ENCODE measurements around the gene LRP1B.
"Not testable (repeated sequence)": the region's sequence is repeated elsewhere in the genome, so short reads cannot be mapped to it uniquely, and the experiment has no call there.

The LRP1B gene

DNA sequence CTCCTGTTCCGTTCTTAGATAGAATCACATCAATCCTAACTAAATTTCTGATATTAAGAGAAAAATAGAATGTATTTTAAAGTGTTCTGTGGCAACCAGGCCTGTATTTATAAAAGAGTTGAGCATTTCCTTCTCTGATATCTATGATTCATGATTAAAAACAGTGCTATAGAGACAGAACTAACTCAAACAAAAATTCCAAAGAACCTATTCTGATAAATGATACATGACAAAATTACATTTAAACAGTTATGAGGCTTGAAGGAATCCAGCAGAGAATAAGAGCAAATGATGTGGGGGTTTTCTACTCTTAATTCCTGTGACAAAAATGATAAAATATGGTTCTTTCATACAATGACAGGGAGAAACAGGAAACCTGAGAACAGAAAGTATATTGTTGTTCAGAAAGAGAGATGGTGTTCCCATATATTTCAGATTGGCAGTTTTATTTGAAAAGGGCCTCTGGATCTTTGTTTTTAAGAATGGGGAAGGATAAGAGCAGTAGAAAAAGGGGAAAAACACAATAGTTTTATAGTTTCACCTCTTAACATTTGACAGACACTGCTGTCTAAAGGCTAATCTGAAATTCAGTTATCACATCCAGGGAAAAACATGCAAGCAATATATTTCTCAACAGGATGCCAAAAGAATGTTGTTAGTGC lies 944.3 kb downstream of the LRP1B start:
- H3K9me3 ChIP-seq (ENCODE audit: control insufficient read depth, low read length), result no peaks in the 10 kb centered on the region
- H3K4me3 ChIP-seq (ENCODE audit: insufficient read depth, low read depth, low read length, poor library complexity, severe bottlenecking), result no peak overlapping the region
- DNase-seq, result no peak
- no peaks in the 10 kb centered on the region for H3K4me1 ChIP-seq (ENCODE audit: control insufficient read depth, insufficient read depth, low read length, poor library complexity, severe bottlenecking)
- H3K27ac ChIP-seq (ENCODE audit: insufficient read depth, low read length, poor library complexity, severe bottlenecking), result no peak overlapping the region
- no peaks in the 10 kb centered on the region for H3K36me3 ChIP-seq (ENCODE audit: control insufficient read depth, insufficient read depth, low read length)
- no peaks in the 10 kb centered on the region for H3K27me3 ChIP-seq (replicated peaks; ENCODE audit: control insufficient read depth, insufficient read depth, low read length, poor library complexity, severe bottlenecking)

DNA sequence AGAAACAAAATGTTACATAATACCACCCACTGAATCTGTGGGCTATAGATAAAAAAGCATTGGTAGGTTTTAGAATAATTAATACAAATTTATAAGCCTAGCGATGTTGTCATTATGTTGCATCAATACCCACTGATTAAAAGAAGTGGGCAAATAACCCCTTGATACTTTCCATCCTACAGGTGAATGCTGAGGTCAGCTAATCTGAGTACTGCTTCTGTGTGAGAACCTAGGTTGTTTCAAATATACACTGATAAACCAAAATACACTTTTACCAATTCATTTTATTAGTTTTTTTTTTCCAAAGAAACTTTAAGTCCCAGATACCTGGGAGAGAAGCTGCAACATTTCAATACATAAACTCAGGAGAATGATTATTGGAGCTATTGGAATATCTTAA lies 948.6 kb downstream of the LRP1B start:
- H3K9me3 ChIP-seq (ENCODE audit: control insufficient read depth, low read length), result no peaks in the 10 kb centered on the region
- DNase-seq, result no peak
- H3K27me3 ChIP-seq (replicated peaks; ENCODE audit: control insufficient read depth, insufficient read depth, low read length, poor library complexity, severe bottlenecking), result no peaks in the 10 kb centered on the region
- no peaks in the 10 kb centered on the region for H3K4me1 ChIP-seq (ENCODE audit: control insufficient read depth, insufficient read depth, low read length, poor library complexity, severe bottlenecking)
- H3K36me3 ChIP-seq (ENCODE audit: control insufficient read depth, insufficient read depth, low read length), result no peaks in the 10 kb centered on the region
- no peak overlapping the region for H3K27ac ChIP-seq (ENCODE audit: insufficient read depth, low read length, poor library complexity, severe bottlenecking)
- no peak overlapping the region for H3K4me3 ChIP-seq (ENCODE audit: insufficient read depth, low read depth, low read length, poor library complexity, severe bottlenecking)

DNA sequence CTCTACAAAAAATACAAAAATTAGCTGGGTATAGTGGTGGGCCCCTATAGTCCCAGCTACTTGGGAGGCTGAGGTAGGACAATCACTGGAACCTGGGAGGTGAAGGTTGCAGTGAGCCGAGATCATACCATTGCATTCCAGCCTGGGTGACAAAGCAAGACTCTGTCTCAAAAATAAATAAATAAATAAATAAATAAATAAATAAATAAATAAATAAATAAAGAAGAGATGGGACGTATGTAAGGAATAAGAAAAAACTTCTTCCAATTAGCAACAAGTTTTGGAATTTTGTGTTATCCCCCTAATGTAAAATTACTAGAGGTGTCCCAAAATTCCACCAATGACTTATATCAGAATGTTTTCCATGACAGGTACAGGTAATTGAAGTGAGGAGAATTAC lies 961.7 kb downstream of the LRP1B start:
- H3K4me3 ChIP-seq (ENCODE audit: insufficient read depth, low read depth, low read length, poor library complexity, severe bottlenecking); H3K9me3 ChIP-seq (ENCODE audit: control insufficient read depth, low read length); H3K27ac ChIP-seq (ENCODE audit: insufficient read depth, low read length, poor library complexity, severe bottlenecking); H3K4me1 ChIP-seq (ENCODE audit: control insufficient read depth, insufficient read depth, low read length, poor library complexity, severe bottlenecking); H3K36me3 ChIP-seq (ENCODE audit: control insufficient read depth, insufficient read depth, low read length); DNase-seq; H3K27me3 ChIP-seq (replicated peaks; ENCODE audit: control insufficient read depth, insufficient read depth, low read length, poor library complexity, severe bottlenecking): not testable (repeated sequence)

DNA sequence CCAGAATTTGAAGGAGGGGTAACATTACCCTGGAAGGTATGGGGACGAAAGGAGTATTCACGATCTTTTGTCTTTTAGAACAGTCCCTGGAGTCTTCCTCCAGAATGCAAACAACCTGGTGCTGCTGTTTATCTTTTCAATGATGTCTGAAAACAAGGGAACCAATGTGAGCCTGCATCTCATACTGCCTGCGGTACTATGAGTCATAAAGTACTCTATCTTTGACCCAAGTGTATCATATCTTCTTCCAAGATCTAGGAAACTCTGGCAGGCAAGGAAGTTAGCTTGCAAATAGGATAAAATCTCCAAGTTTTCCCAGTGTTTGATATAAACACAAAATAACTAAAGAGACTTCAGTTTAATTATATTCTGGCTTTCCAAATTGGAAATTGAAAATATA lies 968.5 kb downstream of the LRP1B start:
- Histone ChIP-seq H3K4me3 (ENCODE audit: insufficient read depth, low read depth, low read length, poor library complexity, severe bottlenecking) (no peak overlapping the region), H3K27me3 (replicated peaks; ENCODE audit: control insufficient read depth, insufficient read depth, low read length, poor library complexity, severe bottlenecking) (no peaks in the 10 kb centered on the region), H3K36me3 (ENCODE audit: control insufficient read depth, insufficient read depth, low read length) (no peaks in the 10 kb centered on the region), H3K4me1 (ENCODE audit: control insufficient read depth, insufficient read depth, low read length, poor library complexity, severe bottlenecking) (no peaks in the 10 kb centered on the region), H3K9me3 (ENCODE audit: control insufficient read depth, low read length) (no peaks in the 10 kb centered on the region), H3K27ac (ENCODE audit: insufficient read depth, low read length, poor library complexity, severe bottlenecking) (no peak overlapping the region)
- DNase-seq, result no peak

DNA sequence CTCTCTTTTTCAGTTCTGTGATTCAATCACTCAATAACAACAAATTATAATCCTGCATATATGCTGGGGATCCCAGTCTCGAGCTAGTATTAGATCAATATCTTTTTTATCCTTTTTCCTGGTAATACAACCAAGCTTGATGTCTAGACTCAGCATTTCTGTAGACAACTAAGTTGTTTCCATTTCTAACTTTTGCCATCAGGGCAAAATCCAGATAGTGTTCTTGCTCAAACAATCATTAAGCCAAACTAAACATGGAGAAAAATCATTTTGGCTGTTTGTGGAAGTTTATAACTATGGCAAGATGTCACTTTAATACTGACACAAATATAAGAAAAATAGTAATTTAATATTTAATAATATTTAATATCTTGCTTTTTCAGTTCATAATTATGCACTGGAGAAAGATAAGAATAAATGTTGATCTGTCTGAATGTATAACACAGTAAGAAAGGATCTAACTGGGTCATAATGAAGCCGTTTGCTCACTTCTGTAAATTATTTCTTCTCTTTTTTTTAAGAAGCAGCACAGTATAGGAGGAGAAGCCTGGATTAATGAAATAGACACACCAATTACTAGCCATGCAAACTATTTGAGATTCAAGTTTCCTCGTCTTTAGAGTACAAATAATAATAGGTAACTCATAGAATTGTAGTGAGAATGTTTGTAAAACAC lies 979.1 kb downstream of the LRP1B start:
- H3K27me3 ChIP-seq (replicated peaks; ENCODE audit: control insufficient read depth, insufficient read depth, low read length, poor library complexity, severe bottlenecking), result no peaks in the 10 kb centered on the region
- no peak for DNase-seq
- no peak overlapping the region for H3K4me3 ChIP-seq (ENCODE audit: insufficient read depth, low read depth, low read length, poor library complexity, severe bottlenecking)
- H3K27ac ChIP-seq (ENCODE audit: insufficient read depth, low read length, poor library complexity, severe bottlenecking), result no peak overlapping the region
- no peaks in the 10 kb centered on the region for H3K4me1 ChIP-seq (ENCODE audit: control insufficient read depth, insufficient read depth, low read length, poor library complexity, severe bottlenecking)
- H3K9me3 ChIP-seq (ENCODE audit: control insufficient read depth, low read length), result no peaks in the 10 kb centered on the region
- no peaks in the 10 kb centered on the region for H3K36me3 ChIP-seq (ENCODE audit: control insufficient read depth, insufficient read depth, low read length)

DNA sequence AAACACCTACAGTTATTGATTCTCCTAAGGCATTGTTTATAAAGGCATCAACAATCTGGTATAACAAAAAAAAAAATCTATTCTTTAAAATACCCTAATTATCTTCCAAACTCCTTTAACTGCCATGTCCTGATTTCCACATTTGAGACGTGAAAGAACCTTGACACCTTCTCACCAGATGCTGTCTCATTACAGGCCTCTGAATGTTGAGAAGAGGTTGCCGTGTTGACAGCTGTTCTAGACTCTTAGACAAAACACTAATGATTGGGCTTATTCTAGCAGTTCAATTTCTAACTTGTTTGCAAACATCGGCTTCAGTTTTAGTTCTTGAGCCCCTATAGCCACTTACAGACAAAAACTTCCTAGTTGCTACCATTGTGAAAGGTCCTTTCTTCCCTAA lies 988.8 kb downstream of the LRP1B start:
- Histone ChIP-seq H3K4me1 (ENCODE audit: control insufficient read depth, insufficient read depth, low read length, poor library complexity, severe bottlenecking) (no peaks in the 10 kb centered on the region), H3K27me3 (replicated peaks; ENCODE audit: control insufficient read depth, insufficient read depth, low read length, poor library complexity, severe bottlenecking) (no peaks in the 10 kb centered on the region), H3K27ac (ENCODE audit: insufficient read depth, low read length, poor library complexity, severe bottlenecking) (no peak overlapping the region), H3K36me3 (ENCODE audit: control insufficient read depth, insufficient read depth, low read length) (no peaks in the 10 kb centered on the region), H3K4me3 (ENCODE audit: insufficient read depth, low read depth, low read length, poor library complexity, severe bottlenecking) (no peak overlapping the region), H3K9me3 (ENCODE audit: control insufficient read depth, low read length) (no peaks in the 10 kb centered on the region)
- DNase-seq, result no peak

DNA sequence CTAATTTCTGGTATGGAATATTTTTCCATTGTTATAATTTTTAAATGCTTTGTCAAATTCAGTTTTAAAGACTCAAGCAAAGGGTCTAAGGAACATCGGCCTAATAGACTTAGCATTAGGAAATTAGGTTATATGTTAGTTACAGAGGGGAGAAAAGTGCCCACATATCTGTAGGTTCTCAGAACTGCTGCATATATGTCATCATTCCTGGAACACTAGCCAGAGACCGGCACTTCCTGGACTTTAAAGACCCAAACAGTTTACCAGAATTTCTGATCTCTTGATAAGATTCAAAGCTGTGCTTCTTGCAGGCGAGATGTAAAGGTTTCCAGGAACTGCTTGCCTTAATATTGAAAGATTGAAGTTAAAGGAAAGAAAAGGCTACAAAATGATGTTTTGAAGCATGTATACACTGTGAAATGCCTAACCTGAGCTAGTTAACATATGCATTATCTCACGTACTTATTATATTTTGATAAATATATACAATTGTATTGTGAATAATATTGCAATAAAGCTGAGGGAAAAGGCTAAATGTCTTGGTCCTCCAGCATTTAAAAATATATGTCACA lies 993.6 kb downstream of the LRP1B start:
- Histone ChIP-seq H3K27me3 (replicated peaks; ENCODE audit: control insufficient read depth, insufficient read depth, low read length, poor library complexity, severe bottlenecking) (no peaks in the 10 kb centered on the region), H3K9me3 (ENCODE audit: control insufficient read depth, low read length) (no peaks in the 10 kb centered on the region), H3K36me3 (ENCODE audit: control insufficient read depth, insufficient read depth, low read length) (no peaks in the 10 kb centered on the region), H3K4me1 (ENCODE audit: control insufficient read depth, insufficient read depth, low read length, poor library complexity, severe bottlenecking) (no peaks in the 10 kb centered on the region), H3K4me3 (ENCODE audit: insufficient read depth, low read depth, low read length, poor library complexity, severe bottlenecking) (no peak overlapping the region), H3K27ac (ENCODE audit: insufficient read depth, low read length, poor library complexity, severe bottlenecking) (no peak overlapping the region)
- no peak for DNase-seq

DNA sequence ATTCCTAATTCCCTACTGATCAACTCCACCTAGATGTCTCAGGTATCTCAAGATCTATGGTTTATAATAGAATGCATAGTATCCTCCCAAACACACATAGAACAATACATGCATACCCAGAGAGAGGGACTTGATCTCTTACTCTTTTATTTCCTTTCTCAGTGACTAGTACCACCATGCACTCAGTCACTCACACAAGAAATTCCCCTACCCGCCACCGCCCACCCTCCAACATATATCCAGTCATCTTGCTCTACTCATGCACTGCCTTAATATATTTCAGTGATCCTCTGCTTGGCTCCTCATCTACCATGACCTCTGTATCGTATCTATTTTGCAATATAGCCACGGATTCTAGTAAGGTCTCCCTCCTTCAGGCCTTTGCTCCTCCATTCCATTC lies 996.9 kb downstream of the LRP1B start:
- H3K4me1 ChIP-seq (ENCODE audit: control insufficient read depth, insufficient read depth, low read length, poor library complexity, severe bottlenecking), result no peaks in the 10 kb centered on the region
- no peaks in the 10 kb centered on the region for H3K27me3 ChIP-seq (replicated peaks; ENCODE audit: control insufficient read depth, insufficient read depth, low read length, poor library complexity, severe bottlenecking)
- no peak overlapping the region for H3K4me3 ChIP-seq (ENCODE audit: insufficient read depth, low read depth, low read length, poor library complexity, severe bottlenecking)
- DNase-seq, result no peak
- no peaks in the 10 kb centered on the region for H3K36me3 ChIP-seq (ENCODE audit: control insufficient read depth, insufficient read depth, low read length)
- H3K27ac ChIP-seq (ENCODE audit: insufficient read depth, low read length, poor library complexity, severe bottlenecking), result no peak overlapping the region
- no peaks in the 10 kb centered on the region for H3K9me3 ChIP-seq (ENCODE audit: control insufficient read depth, low read length)

DNA sequence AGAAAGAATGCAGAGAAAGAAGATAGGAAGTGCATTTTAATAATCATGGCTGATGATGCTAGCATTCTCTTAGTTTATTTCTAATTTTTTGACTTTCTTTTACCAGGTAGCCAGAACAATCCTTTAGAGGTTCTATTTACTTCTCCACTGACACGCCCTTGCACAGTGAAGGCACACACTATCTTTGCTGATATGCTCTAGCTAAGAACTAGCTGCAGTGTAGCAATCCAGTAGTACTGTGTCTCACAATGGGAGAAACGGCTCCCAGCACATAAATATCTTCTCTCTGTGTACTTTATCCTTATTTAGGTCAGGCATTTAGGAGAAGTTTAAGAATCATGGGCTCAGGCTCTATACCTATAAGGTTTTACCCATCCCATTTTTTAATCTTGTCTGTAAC lies 1005.4 kb downstream of the LRP1B start:
- no peaks in the 10 kb centered on the region for H3K27me3 ChIP-seq (replicated peaks; ENCODE audit: control insufficient read depth, insufficient read depth, low read length, poor library complexity, severe bottlenecking)
- H3K27ac ChIP-seq (ENCODE audit: insufficient read depth, low read length, poor library complexity, severe bottlenecking), result no peak overlapping the region
- H3K9me3 ChIP-seq (ENCODE audit: control insufficient read depth, low read length), result no peaks in the 10 kb centered on the region
- H3K4me3 ChIP-seq (ENCODE audit: insufficient read depth, low read depth, low read length, poor library complexity, severe bottlenecking), result no peak overlapping the region
- H3K36me3 ChIP-seq (ENCODE audit: control insufficient read depth, insufficient read depth, low read length), result no peaks in the 10 kb centered on the region
- DNase-seq, result no peak
- H3K4me1 ChIP-seq (ENCODE audit: control insufficient read depth, insufficient read depth, low read length, poor library complexity, severe bottlenecking), result no peaks in the 10 kb centered on the region

DNA sequence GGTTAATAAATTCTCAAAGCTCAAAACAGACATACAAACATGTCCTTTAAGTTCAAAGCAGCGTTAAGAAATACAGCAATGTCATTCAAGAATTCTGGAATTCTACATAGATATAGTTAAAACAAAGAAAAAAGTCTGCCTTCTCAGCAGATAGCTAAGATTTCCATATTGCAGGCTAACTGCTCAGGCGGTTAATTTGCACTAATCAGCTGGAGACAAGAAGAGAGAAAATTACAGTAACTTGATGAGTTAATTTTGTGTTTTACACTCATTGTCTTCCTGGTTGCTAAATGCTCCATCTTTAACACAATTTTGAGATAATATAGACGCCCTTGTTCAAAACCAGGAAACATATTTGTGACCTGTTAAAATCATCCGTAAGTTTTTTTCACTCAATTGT lies 1012.0 kb downstream of the LRP1B start:
- Histone ChIP-seq H3K9me3 (ENCODE audit: control insufficient read depth, low read length) (no peaks in the 10 kb centered on the region), H3K4me3 (ENCODE audit: insufficient read depth, low read depth, low read length, poor library complexity, severe bottlenecking) (no peak overlapping the region), H3K4me1 (ENCODE audit: control insufficient read depth, insufficient read depth, low read length, poor library complexity, severe bottlenecking) (no peaks in the 10 kb centered on the region), H3K27ac (ENCODE audit: insufficient read depth, low read length, poor library complexity, severe bottlenecking) (no peak overlapping the region), H3K36me3 (ENCODE audit: control insufficient read depth, insufficient read depth, low read length) (no peaks in the 10 kb centered on the region), H3K27me3 (replicated peaks; ENCODE audit: control insufficient read depth, insufficient read depth, low read length, poor library complexity, severe bottlenecking) (no peaks in the 10 kb centered on the region)
- no peak for DNase-seq

Measured in effector memory CD4-positive, alpha-beta T cell (primary cell).